NOMO-1 treated with DMSO at 0.1 percent for 48 hours (cell line): ENCODE results near the gene CFAP73.

Experiments
- DNase-seq: peaks from one replicate; lab custom pipeline; 2025; ENCODE audit not compliant: unreplicated experiment; lab: John Stamatoyannopoulos, UW

CFAP73 gene

GRCh38 chr12:113119980-113120669 lies 29.4 kb upstream of the CFAP73 start:
- DNase-seq, result no peak

DNA sequence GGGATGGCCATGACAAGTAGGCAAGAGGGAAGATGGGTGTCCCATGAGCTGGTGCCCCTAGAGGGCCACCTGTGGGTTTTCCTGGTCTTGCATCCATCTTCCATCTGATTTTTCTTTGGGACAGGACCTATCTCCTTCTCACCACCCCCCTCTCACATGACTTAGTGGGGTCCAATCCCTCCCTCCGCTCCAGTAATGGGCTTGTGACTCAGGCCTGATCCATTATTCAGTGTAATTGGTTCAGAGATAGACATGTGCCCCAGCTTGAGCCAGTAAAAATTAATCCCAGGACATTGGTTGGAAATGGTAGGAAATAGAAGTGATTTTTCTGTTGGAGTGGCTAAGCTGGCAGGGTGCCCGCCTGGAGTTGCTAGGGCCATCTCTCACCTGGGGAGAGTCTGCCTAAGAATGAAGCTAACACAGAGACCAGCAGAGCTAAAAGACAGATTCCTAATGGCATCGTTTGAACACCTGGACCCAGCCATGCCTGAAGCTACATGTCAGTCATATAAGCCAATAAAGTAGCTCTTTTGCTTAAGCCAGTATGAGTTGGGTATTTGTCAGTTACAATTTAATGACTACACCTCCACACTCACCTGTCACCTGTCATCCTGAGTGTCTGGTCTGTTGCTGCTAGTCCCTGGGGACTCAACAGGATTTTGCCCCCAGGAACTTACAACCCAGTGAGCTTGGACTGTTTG lies 28.7 kb upstream of the CFAP73 start:
- DNase-seq, result no peak

DNA sequence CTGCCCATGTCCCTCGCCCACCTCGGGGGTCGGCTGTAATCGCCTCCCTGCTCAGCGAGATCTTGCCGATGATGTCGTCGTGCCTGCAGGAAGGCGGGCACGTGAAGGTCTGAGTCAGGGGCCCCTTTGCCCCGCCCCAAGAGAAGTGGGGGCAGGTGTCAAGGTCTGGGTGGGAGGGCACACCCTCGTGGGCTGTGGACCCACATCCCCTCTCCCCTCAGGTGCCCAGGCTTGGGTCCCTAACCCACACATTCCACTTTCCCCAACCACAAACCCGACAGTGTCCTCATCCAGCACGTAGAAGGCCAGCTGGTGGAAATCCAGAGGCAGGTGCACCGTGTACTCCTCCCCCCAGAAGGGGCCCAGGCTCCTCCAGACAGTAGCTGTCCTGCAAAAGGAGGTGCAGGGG lies 21.7 kb upstream of the CFAP73 start:
- no peak for DNase-seq

DNA sequence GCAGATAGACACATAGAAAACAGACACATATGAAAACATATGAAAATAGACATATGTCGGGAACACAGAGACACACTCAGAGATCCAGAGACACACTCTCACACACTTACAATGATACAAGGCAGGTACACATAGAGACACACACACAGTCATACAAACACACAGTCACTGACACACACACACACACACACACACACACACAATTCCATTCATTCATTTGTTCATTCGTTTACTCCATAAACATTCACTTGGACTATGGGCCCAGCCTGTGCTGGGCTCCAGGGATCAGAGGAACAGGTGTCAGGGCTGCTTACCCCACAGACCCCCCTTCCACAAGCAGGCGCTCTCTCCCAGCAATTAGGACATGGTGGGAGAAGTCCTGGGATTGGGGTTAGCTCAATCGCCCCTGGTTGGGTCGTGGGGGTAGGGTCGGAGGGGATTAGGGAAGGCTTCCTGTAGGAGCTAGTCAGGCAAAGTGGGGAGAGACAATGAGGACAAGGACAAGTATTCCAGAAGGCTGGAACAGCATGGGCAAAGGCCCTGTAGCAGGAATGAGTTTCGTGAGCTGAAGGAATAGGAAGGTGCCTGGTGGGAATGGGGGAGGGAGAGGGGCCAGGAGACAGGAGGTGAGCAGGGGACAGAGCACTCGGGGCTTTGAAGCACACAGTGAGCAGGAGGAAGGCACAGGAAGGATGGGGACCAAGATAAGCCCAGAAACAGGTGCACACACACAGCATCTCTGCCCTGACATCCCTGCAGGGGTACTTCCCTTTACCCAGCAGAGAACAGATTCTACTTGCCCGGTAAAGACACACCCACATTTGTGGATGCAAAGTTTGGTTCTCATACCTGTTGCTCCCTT lies 20.5 kb upstream of the CFAP73 start:
- DNase-seq, result no peak

- DNase-seq, result no peak
Measured at GRCh38 chr12:113129664-113130456, 19.7 kb upstream of the CFAP73 start.

- DNase-seq, result no peak
Measured at GRCh38 chr12:113130457-113131135, 18.9 kb upstream of the CFAP73 start.

DNA sequence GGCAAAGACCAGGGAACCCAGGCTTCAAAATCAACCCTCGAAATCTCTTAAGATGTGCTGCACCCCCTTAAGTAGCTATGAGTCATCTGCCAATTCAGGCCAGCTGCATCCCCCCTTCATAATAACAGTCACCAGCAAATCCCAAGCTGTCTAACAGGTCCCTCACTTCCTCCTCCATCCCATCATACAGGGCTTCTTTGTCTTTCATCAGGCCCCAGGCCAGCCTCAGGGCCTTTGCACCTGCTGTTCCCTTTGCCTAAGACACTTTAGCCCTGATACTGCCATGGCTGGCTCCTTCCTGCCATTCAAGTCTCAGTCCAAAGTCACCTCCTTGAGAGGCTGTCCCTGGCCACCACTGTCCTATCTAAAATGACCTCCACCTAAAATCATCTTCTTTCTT lies 18.0 kb upstream of the CFAP73 start:
- DNase-seq, result no peak

GRCh38 chr12:113133036-113133435 lies 16.5 kb upstream of the CFAP73 start:
- no peak for DNase-seq

DNA sequence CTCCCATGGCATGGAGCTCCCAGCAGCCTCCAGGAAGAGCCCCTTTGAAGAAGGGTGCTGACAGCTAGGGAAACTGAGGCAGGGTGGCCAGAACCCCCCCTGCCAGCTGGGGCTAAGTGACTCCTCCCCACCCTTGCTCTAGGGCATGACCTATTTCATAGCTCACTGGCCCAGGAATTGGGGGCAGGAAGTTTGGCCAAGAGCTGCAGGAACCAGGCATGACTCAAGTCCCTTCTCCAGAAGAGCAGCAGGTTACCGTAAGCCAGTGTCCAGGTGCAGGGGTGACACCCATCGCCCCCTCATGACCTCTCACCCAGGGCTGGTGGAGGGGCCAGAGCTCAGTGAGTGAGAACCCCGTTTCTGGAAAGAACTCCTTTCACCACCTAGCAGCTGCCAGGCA lies 15.9 kb upstream of the CFAP73 start:
- DNase-seq, result no peak

GRCh38 chr12:113134071-113134470 lies 15.5 kb upstream of the CFAP73 start:
- DNase-seq, result no peak

DNA sequence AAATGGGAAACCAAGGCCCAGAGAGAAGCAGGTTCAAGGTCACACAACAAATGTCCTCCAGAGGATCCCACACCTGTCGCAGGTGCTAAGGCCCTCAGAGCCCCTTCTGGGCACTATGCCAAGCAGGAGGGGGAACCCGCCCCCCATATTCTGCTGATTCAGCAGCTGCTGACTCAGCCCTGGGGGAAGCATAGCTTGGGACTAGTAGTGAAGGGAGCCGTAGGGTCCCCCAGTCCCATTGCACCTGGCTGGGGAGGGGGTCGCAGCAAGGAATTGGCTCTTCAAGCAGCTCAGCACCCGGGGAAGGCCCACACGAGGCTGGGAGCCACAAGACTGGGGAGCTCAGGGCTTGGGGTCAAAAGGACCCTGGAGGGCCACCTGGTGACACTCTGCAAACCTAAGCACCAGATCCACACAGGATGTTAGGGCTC lies 15.0 kb upstream of the CFAP73 start:
- no peak for DNase-seq

- DNase-seq, result no peak
Measured at GRCh38 chr12:113135178-113136127, 14.1 kb upstream of the CFAP73 start, which contains the start of gene RASAL1. Gene RASAL1, minus strand, starts transcription at chr12:113135761. Its CDS starts 299 bp downstream, at chr12:113135462.

DNA sequence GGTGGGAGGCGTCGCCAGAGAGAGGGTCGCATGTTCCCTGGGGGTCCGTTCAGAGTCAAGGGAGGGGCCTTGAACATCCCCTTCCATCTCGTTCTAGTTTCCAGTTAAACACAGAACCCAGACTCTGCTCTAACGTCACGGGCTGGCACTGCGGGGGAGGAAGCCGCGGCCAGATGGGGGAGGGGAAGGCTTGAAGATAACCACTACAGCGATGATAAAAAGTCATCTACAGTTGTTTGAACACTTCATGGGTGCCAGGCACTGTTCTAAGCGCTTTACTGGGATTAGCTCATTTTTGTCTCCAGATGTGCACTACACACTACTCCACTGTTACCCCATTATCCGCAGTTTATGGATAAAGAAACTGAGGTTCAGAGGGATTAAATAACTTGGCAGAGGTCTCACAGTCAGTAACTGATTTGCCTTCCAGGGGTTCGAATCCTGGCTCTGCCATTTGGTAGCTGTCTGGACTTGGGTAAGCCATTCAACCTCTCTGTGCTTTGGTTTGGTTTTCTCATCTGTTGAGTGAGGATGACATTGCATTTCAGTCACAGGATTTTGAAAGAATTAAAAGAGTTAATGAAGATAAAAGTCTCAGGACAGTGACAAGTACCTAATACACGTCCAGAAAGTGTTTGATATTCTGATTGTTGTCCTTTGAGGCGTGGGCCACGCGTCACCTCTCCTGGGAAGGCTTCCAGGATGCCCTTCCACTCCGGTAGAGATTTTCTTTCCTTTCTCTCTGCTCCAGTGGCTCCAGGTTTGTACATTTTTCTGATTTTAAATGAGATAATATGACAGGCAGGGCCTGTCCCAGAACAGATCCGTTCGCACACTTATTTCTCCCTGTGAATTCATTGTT lies 13.2 kb upstream of the CFAP73 start:
- DNase-seq, result no peak

- DNase-seq, result no peak
Measured at GRCh38 chr12:113136990-113137511, 12.5 kb upstream of the CFAP73 start.

DNA sequence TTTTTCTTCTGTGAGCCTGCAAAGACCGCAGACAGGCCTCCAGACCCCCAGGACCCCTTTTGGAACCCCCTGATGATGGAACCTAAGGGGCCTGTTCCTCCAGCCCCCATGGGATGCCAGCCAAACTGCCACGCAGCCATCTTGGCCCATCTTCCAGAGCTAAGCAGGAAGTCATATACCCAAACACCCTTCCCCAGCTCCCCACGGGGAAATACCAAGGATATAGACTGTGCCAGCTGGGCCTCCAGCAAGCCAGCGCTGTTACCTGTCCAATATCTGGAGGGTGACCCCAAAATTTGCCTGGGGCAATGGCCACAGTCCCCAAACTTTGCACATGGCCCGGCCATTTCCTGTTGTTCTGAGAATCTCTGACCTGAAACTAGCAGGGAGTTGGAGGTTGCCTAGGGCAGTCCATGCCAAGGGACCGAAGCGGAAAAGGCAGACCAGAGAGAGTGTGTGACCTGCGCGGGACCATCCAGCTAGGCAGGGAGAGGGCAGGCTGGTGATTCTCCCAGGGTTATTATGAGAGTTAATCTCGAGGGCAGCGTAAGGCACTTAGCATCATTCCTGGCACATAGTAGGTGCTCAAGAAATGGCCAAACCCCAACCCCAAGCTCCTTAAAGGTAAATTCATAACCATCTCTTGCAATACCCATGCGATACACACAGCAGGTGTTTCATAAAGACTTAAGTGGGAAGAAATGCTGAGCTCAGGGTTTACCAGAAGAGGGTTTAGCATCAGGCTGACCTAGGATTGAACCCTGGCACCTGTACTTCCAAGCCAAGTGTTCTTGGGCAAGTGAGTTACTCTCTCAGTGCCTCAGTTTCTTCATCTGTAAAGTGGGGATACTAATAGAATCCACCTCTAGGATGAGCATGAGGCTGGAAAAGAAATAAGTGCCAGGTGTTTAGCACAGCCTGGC lies 11.4 kb upstream of the CFAP73 start:
- no peak for DNase-seq

DNA sequence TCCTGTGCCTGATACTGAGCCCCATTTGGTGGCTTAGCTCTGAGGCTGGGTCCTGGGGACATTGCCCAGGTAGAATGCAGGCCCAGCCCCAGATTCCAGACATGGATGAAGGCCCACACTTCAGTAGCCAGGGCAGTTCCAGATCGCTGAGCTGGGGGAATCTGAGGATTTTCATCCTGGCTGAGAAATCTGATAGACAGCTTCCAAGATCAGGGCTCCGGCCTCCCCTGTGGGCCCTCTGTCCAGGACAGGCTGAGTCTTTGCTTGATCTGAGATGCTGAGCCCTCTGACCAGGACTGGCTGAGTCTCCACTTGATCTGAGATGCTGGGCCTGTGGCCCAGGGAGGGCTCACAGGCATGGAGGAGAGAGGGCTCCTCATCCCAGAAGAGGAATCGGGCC lies 10.7 kb upstream of the CFAP73 start:
- DNase-seq, result no peak

DNA sequence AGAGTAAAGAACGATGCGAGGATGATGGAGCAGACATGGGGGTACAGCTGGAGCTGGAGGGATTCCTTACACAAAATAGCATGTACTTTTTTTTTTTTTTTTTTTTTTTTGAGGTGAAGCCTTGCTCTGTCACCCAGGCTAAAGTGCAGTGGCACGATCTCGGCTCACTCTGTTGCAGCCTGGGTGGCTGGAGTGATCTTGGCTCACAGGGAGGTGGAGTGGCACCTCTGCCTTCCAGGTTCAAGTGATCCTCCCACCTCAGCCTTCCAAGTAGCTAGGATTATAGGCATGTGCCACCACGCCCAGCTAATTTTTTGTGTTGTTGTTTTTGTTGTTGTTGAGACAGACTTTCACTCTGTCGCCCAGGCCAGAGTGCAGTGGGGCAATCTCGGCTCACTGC lies 8.8 kb upstream of the CFAP73 start:
- no peak for DNase-seq
